GM21619 (cell line): ENCODE results near the gene DUS2.
"Not testable (repeated sequence)": the region's sequence is repeated elsewhere in the genome, so short reads cannot be mapped to it uniquely, and the experiment has no call there.

ENCODE experiments used
- ATAC-seq: cut with Tn5 transposase; IDR thresholded peaks from one replicate; pipeline ENCODE4 v1.9.1; 2021; ENCODE audit not compliant: unreplicated experiment

Gene DUS2

DNA sequence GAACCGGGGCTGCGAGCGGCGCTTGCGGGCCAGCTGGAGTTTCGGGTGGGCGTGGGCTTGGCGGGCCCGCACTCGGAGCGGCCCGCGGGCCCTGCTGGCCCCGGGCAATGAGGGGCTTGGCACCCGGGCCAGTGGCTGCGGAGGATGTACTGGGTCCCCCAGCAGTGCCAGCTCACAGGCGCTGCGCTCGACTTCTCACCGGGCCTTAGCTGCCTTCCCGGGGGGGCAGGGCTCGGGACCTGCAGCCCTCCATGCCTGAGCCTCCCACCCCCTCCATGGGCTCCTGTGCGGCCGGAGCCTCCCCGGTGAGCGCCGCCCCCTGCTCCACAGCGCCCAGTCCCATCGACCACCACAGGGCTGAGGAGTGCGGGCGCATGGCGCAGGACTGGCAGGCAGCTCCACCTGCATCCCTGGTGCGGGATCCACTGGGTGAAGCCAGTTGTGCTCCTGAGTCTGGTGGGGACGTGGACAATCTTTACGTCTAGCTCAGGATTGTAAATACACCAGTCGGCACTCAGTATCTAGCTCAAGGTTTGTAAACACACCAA is 24.8 kb upstream of the DUS2 start:
- not testable (repeated sequence) for ATAC-seq

DNA sequence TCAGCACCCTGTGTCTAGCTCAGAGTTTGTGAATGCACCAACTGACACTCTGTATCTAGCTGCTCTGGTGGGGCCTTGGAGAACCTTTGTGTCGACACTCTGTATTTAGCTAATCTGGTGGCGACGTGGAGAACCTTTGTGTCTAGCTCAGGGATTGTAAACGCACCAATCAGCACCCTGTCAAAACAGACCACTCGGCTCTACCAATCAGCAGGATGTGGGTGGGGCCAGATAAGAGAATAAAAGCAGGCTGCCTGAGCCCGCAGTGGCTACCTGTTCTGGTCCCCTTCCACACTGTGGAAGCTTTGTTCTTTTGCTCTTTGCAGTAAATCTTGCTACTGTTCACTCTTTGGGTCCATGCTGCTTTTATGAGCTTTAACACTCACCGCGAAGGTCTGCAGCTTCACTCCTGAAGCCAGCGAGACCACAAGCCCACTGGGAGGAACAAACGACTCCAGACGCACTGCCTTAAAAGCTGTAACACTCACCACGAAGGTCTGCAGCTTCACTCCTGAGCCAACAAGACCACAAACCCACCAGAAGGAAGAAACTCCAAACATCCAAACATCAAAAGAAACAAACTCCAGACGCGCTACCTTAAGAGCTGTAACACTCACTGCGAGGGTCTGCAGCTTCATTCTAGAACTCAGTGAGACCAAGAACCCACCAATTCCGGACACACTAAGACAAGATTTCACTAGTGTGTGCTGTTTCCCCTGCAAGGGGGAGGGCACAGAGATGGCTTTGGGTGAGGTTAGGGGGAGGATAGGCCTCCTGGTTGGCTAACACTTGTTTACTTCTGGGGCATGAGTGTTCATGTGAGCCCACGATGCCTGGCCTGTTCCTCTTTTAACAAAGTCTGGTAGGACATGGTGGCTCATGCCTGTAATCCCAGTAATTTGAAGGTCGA is 24.1 kb upstream of the DUS2 start, which contains the start of gene DPEP2:
TSS of gene DPEP2 (minus strand) at position 706 of the 910 bp plus-strand sequence. CDS start 6,272 bp downstream, outside the sequence.
- ATAC-seq: not testable (repeated sequence)

DNA sequence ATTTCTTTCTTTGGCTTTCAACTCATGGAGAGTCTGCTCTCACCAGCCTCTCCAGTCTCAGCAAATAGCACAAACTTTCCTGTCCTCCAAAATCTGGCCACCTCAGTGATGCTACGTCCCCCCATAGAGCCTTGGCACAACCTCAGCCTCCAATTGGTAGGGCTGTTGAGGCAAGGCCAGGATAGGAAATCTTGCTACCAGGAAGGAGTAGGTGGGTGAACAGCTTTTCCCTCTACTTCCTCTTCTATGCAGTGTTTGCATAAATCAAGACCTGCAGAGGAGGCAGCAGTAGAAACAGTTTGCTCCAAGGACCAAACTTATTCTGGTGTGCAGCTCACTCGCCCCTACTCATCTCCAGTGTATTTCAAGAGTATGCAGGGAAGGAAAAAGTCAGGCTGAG is 23.1 kb upstream of the DUS2 start:
- no peak for ATAC-seq

DNA sequence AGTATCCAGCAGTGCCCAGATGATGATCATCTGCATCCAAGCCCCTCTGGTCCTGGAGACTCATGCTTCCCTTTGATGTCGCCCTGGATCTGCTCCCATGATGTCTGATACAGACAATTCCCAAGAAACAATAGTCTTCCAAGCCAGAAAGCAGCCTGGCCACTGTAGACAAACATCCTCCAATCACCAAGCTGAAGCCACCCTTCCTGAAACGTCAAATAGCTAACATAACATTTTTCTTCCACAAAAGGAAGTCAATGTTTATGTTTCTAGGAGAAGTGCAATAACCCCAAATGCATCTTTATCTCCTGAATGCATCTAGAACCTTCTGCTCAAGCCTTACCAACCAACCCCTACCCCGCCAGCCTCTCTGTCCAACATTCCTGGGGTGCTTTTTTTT is 22.6 kb upstream of the DUS2 start:
- no peak for ATAC-seq

DNA sequence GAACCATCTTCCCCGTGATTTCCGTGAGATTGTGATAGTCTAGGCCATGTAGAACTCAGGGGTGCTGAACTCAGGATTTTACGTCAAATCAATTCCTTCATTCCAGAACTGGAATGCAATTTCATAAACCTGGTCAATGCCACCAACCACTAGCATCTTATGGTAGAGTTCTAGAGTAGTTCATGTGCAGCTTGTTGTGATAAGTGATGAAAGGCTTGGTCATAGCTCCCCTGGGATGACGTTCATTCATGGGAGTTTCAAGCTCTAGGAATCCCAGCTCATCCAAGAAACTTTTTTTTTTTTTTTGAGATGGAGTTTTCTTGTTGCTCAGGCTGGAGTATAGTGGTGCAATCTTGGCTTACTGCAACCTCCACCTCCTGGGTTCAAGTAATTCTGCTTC is 20.1 kb upstream of the DUS2 start:
- ATAC-seq: no peak

DNA sequence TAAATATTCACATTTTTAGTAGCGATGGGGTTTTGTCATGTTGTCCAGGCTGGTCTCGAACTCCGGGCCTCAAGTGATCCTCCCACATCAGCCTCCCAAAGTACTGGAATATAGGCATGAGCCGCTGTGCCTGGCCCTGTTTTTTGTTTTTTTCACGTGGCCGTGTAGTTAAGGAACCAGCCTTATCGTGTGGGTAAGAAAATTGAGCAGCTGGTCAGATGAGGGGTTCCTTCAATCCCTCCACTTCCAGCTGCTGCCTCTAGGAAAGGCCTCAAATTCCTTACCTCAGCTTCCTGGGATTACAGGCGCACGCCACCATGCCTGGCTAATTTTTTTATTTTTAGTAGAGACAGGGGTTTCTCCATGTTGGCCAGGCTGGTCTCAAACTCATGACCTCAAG is 17.9 kb upstream of the DUS2 start:
- ATAC-seq: no peak

DNA sequence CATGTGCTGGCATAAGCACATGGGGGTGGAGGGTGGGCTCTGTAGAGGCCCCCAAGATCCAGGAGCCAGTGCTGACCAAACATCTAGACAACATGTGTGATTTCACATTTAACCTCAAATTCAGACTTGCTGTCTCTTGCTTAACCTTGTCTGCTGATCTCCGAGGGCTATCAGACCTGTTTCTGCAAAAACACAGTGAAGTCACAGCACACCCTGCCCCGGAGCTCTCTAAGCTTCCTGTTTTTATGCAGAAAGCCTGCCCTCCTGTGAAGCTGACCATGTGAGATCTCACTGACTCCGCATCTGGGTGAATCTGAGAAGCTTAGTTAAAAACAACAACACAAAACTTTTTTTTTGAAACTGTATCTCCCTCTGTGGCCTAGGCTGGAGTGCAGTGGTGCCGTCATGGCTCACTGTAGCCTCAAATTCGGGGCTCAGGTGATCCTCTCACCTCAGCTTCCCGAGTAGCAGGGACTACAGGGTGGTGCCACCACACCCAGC is 17.2 kb upstream of the DUS2 start:
- no peak for ATAC-seq

DNA sequence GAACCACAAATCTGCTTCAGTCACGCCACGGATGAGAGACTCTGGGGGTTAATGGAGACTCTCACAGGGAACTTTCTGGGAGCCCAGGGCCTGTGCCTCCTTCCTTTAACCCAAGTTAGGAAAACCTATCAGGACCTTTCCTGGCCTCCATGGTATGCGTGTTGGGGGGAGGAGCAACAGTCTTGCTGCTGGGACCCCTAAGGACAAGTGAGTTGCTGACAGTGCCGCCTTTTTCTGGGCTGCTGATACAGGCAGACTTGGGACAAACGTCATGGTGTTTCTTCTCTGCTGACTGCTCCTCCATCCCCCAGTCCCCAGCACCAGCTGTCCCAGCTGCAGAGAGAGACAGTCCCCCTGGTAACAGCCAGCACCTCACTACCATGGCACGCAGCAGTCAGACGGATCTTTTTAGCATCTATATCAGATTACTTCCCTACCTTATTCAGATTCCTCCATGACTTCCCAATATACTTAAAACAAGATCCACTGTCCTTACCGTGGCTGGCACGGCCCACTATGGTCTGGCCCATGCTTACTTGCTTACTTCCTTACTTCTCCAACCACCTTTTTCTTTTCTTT is 13.8 kb upstream of the DUS2 start:
- no peak for ATAC-seq

DNA sequence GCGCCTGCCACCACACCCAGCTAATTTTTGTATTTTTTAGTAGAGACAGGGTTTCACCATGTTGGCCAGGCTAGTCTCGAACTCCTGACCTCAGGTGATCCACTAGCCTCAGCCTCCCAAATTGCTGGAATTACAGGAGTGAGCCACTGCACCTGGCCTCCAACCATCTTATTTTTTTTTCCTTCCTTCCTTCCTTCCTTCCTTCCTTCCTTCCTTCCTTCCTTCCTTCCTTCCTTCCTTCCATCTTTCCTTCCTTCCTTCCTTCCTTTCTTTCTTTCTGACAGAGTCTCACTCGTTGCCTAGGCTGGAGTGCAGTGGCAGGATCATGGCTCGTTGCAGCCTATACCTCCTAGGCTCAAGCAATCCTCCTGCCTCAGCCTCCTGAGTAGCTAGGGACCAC is 13.2 kb upstream of the DUS2 start:
- not testable (repeated sequence) for ATAC-seq

DNA sequence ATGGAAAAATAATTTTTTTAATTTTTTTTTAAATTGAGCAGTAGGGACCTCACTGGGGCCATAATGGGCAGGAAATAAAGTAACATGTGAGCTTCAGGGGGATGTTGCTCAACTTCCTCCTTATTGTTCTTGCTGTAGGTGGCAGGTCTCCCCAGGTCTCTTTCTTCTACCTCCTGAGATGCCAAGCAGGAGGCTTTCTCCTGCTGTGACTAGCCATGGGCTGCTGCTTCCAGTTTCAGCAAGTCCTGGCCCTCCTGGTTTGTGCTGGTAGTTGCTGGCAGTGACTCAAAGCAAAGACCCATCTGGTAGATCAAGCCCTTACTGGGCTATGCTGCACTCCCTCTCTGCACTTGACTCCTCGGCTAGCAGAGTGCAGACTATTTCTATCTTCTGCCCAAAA is 9.6 kb upstream of the DUS2 start:
- no peak for ATAC-seq

DNA sequence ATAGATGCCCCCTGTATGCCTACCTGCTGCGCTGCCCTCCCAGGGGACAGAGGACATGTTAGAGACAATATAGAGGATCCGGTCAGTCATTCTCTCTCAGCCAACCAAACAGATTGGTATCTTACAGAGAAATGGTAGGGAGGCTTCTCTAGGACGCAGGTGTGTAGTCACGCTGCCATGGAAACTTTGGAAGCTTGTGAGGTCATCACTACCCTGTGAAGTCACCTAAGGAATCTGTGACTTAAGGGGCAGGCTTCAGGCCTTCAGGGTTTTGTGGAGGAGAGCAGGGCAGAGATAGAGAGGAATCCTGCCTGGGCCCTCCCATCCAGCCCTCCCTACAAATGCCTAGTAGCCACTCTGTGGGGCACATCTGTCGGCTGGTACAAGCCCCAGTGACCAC is 7.4 kb upstream of the DUS2 start, which contains the start of gene DPEP2NB:
TSS of gene DPEP2NB (minus strand) at position 231 of the 400 bp plus-strand sequence. CDS start at position 90, 141 bp downstream.
- ATAC-seq: no peak

DNA sequence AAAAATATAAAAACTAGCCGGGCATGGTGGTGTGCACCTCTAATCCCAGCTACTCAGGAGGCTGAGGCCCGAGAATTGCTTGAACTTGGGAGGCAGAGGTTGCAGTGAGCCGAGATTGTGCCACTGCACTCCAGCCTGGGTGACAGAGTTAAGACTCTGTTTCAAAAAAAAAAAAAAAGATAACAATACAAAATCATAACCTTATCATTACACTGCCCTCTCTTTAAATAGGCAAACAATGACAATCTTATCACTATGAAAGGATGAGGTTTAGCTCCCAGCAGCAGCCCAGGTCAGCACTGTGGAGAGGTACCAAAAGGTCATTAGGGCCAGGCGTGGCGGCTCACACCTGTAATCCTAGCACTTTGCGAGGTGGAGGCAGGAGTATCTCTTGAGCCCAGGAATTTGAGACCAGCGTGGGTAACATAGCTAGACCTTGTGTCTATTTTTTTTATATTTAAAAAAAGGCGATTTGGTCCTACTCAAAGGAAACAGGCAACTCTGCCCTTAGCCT is 3.9 kb upstream of the DUS2 start:
- ATAC-seq: no peak

DNA sequence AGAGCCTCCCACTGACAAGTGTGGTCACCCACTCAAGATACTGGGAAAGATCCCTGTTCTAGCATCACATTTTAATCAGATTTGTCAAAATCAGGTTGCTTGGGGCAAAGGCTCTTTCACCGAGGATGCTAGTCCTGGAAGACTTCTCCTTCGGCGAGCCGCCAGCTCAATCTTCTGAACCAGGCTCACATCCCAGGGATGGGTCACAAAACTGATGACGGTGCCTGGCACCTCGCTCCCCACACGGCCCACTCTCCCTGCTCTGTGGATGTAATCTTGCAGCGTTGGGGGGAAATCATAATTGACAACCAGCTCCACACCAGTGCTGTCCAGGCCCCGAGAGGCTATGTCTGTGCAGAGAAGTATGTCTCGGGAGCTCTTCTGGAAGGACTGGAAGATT is 1.6 kb upstream of the DUS2 start:
- no peak for ATAC-seq

DNA sequence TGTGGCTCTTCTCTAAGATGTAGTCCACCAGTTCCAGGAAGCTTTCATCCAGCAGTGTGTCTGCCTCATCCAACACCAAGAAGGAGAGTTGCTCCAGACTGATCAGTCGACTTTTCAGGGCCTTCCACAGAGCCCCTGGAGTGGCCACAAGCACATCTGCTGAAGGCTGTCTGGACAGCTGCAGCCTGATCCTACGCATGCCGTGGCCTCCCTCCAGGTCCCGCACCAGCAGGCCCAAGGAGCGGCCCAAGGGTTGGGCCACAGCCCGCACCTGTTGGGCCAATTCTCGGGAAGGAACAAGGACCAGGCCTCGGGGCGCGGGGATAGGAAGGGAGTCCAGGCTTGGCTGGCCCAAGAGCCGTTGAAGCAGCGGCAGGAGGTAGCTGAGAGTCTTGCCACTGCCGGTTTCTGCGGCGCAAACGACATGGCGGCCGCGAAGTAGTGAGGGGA is 781 bp upstream of the DUS2 start:
- ATAC-seq: peak; percentile 20

DNA sequence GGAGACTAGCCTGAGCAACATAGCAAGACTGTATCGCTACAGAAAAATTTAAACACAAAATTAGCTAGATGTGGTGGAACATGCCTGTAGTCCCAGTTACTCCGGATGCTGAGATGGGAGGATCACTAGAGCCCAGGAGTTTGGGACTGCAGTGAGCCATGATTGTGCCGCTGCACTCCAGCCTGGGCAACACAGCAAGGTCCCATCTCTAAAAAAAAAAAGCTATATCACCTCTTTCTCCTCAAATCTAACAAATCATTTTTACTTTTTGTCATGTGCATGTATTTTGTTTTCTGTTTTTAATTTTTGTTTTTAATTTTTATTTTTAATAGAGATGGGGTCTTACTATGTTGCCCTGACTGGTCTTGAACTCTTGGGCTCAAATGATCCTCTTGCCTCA is 5.9 kb downstream of the DUS2 start:
- no peak for ATAC-seq

DNA sequence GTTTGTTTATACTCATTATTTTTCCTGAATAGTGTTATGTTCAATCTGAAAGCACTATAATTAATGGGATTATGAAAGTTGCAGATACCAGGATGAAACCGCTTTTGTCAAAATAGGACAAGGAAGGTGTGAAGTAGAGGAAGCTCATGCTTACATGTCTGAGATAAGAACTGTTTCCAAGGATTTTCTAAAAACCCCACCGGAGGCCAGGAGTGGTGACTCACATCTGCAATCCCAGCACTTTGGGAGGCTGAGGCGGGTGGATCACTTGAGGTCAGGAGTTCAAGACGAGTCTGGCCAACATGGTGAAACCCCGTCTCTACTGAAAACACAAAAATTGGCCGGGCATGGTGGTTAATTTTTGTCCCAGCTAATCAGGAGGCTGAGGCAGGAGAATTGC is 7.0 kb downstream of the DUS2 start:
- not testable (repeated sequence) for ATAC-seq

DNA sequence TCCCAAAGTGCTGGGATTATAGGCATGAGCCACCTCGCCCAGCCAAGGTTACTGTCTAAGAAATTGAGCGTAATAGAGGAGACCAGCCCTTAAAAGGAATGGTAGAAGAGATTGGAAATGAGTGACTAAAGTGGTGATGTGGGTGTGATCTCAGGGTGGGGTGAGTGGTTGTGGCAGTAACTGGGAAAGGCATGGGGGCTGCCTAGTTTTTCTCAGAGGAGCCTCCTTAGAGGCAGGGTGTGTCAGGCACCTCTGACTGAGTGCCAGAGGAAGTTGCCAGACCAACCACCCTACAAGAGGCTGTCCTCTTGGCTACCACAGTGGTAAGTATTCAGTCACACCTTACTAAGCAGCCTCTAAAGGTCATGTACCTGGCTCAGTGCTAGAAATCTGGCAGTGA is 8.9 kb downstream of the DUS2 start:
- ATAC-seq: no peak

DNA sequence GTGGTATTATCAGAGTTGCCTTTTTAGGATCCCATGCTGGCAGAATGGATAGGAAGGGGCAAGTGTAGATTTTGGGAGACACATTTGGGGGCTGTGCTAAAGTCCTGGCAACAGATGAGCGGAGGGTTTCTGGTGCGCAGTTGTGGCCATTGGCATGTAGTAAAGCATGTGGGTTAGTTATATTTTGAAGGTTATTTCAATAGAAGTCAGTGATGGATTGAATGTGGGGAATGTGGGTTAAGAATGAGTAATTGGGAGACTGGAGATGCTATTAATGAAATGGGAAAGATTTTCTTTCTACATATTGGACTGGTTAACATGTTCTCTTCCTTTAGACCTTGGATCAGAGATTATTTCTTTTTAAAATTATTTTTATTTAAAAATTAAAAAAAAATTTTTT is 10.0 kb downstream of the DUS2 start:
- ATAC-seq: no peak

DNA sequence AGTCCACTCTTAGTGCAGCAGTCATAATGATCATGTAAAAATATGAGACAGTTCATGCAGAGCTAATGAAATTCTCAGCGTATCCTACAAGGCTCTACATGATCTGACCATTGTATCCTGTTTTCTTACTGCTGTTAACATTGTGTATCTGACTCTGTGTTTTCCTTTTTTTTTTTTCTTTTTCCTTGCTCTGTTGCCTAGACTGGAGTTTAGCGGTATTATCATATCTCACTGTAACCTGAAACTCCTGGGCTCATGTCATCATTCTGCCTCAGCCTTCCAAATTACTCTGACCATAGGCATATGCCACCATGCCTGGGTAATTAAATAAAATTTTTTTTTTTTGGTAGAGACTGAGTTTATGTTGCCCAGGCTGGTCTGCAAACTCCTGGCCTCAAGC is 12.1 kb downstream of the DUS2 start:
- ATAC-seq: no peak

DNA sequence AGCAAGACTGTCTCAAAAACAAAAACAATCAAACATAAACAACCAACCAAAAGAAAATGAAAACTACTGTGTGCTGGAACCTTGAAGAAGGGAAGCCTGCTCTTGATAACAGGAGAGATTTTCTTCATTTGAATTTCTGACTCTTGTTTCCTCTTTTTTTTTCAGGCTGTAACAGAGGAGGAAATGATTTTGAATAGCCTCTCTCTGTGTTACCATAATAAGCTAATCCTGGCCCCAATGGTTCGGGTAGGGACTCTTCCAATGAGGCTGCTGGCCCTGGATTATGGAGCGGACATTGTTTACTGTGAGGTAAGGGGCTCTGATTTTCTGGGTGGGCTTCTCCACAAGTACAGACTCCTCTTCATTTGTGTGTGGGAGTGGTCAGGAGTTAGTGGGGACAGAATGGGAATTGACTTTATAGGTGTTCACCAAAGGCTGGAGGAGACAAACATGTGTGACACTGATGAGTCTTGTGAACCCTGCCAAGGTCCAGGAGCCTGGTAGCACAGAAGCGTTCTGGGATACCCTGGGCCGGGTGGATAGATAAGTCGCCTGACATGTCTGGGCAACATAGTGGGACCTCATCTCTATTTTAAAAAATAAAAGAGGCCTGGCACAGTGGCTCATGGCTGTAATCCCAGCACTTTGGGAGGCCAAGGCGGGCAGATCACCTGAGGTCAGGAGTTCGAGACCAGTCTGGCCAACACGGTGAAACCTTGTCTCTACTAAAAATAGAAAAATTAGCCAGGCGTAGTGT is 14.9 kb downstream of the DUS2 start:
- no peak for ATAC-seq
